PFSK-1 (cell line): ENCODE results near the gene HS1BP3.

ENCODE experiments used
- POLR2AphosphoS5 ChIP-seq: IDR thresholded peaks from 2 replicates; pipeline ENCODE4 v1.6.1; 2012; ENCODE audit warnings: low read depth, mild to moderate bottlenecking, control low read depth, low read length, moderate library complexity
- REST ChIP-seq, 2 experiments: IDR thresholded peaks; 2 replicates each; pipeline versions ENCODE4 v1.6.1 to v1.8.0; 2011 to 2012; ENCODE audit warnings: low read depth in 2 of 2, low read length in 2 of 2, control low read depth in 1 of 2, inconsistent platforms in 1 of 2, mild to moderate bottlenecking in 1 of 2, moderate library complexity in 1 of 2; ENCODE audit not compliant: insufficient read depth in 1 of 2
- SIN3A ChIP-seq: IDR thresholded peaks from 2 replicates; pipeline ENCODE4 v1.6.1; 2012; ENCODE audit warnings: mild to moderate bottlenecking, low read length, moderate library complexity, borderline replicate concordance; ENCODE audit not compliant: insufficient read depth
- TAF1 ChIP-seq: IDR thresholded peaks from 2 replicates; pipeline ENCODE4 v1.6.1; 2012; ENCODE audit warnings: low read length, control low read depth, borderline replicate concordance; ENCODE audit not compliant: insufficient read depth

- TF ChIP-seq POLR2AphosphoS5 = no peak
- TF ChIP-seq TAF1 = no peak
- no peak for TF ChIP-seq SIN3A
- TF ChIP-seq REST (IDR thresholded peaks at IDR 0.05; ENCODE audit: insufficient read depth in 1 of 2, low read depth in 2 of 2, low read length in 2 of 2) = no peak
These were observed 28.6 kb downstream of the HS1BP3 start for GRCh38 chr2:20622296-20622686.
